ENCODE results near the gene DAZ2. TPM values are rescaled to one million over a fixed set of nuclear protein-coding genes. Genes with fewer than 3 reads are reported as not detected.
"Not testable (repeated sequence)": the region's sequence is repeated elsewhere in the genome, so short reads cannot be mapped to it uniquely, and the experiment has no call there.

DAZ2 gene, protein sequence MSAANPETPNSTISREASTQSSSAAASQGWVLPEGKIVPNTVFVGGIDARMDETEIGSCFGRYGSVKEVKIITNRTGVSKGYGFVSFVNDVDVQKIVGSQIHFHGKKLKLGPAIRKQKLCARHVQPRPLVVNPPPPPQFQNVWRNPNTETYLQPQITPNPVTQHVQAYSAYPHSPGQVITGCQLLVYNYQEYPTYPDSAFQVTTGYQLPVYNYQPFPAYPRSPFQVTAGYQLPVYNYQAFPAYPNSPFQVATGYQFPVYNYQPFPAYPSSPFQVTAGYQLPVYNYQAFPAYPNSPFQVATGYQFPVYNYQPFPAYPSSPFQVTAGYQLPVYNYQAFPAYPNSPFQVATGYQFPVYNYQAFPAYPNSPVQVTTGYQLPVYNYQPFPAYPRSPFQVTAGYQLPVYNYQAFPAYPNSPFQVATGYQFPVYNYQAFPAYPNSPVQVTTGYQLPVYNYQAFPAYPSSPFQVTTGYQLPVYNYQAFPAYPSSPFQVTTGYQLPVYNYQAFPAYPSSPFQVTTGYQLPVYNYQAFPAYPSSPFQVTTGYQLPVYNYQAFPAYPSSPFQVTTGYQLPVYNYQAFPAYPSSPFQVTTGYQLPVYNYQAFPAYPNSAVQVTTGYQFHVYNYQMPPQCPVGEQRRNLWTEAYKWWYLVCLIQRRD
- not detected for total RNA-seq
- long read RNA-seq, result 0 reads

DNA sequence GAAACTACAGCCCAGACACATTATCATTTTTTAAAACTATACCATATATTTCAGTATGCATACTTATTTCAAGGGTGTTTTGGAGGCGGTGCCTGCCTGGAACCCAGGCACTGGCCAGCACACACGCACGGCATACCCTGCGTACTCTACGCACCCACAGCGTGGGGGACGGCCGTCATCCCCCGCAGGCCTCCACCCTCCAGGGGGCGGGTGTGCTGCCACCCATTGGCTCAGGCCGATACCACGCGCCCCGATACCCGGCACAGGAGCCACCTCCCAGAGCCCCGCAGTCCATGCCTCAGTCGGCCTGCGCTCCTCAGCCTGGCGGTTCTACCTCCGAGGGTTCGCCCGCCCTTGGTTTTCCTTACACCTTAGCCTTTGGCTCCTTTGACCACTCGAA is at the start of gene DAZ2:
TSS of gene DAZ2 (plus strand) at position 301 of the 400 bp plus-strand sequence. CDS start 208 bp downstream, outside the sequence.
- ATAC-seq; intact Hi-C loops (cut with DNase I): not testable (repeated sequence)

DNA sequence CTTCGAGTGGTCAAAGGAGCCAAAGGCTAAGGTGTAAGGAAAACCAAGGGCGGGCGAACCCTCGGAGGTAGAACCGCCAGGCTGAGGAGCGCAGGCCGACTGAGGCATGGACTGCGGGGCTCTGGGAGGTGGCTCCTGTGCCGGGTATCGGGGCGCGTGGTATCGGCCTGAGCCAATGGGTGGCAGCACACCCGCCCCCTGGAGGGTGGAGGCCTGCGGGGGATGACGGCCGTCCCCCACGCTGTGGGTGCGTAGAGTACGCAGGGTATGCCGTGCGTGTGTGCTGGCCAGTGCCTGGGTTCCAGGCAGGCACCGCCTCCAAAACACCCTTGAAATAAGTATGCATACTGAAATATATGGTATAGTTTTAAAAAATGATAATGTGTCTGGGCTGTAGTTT is 20.4 kb upstream of the DAZ2 start, which contains the start of gene DAZ1:
TSS of gene DAZ1 (minus strand) at position 101 of the 400 bp plus-strand sequence. CDS start 208 bp downstream, outside the sequence.
- DNase-seq; ATAC-seq; intact Hi-C loops (cut with DNase I): not testable (repeated sequence)

More for the DNA sequence above, at the start of gene DAZ2:
- DNase-seq, result not testable (repeated sequence)

DNA sequence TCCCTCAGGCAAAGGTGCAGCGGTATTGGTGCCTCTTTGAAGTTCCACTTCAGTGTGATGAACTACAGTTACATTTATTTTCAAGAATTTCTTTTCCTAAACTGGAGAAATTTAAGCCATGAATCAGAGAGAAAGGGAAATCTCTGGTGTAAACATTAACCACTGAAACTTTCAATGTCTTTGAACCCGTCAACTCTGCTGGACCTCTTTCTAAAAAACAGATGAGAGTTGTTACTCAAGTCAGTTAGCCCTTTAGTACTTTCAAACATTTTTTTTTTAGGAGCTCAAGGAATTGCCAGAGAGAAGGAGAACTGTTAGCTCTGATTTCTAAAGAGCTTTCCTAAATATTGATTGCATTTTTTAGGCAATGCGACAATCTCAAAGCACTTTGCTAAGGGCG is 11.9 kb upstream of the DAZ2 start:
- DNase-seq; ATAC-seq; intact Hi-C loops (cut with DNase I): not testable (repeated sequence)

DNA sequence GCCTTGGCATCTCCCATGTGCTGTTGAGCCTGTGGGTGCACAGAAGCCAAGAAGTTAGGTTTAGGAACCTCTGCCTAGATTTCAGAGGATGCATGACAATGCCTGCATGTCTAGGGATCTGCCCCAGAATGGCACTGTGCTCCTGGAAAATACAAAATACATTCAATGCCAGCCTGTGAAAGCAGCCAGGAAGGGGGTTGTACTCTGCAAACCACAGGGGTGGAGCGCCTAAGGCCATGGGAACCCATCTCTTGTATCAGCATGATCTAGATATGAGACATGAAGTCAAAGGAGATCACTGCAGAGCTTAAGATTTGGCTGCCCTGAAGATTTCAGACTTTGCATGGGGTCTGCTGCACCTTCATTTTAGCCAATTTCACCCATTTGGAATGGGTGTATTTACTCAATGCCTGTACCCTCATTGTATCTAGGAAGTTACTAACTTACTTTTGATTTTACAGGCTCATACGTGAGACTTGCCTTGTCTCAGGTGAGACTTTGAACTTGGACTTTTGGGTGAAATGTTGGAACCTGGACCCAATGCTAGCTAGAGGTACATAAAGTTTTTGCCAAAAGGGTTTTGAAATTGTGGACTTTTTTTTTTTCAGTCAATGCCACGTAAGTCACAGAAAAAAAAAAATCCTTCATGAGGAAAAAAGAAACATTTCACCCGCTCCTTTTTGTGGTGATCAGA is 9.4 kb upstream of the DAZ2 start:
- intact Hi-C loops (cut with DNase I); ATAC-seq; DNase-seq: not testable (repeated sequence)

DNA sequence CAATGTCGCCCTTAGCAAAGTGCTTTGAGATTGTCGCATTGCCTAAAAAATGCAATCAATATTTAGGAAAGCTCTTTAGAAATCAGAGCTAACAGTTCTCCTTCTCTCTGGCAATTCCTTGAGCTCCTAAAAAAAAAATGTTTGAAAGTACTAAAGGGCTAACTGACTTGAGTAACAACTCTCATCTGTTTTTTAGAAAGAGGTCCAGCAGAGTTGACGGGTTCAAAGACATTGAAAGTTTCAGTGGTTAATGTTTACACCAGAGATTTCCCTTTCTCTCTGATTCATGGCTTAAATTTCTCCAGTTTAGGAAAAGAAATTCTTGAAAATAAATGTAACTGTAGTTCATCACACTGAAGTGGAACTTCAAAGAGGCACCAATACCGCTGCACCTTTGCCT is 8.7 kb upstream of the DAZ2 start:
- ATAC-seq; intact Hi-C loops (cut with DNase I); DNase-seq: not testable (repeated sequence)

Other genes with a start within 250 kb of the DAZ2 start
- gene BPY2, start 235.3 kb upstream of the DAZ2 start, total RNA-seq, result not detected
- not detected for gene DAZ1, start 20.5 kb upstream of the DAZ2 start, total RNA-seq

Measured in left cardiac atrium (tissue), 4 donors.